Measurements from ENCODE around the gene EXT2. TPM values are rescaled to one million over a fixed set of nuclear protein-coding genes. Genes with fewer than 3 reads are reported as not detected.

The EXT2 gene
- total and polyA plus RNA-seq, 2 of the 13 experiments (the other 11 are each of a cell fraction or from before 2014, with no cell fraction given), result 61.5 to 68.7 TPM

GRCh38 chr11:44068180-44068579, 27.3 kb upstream of the EXT2 start:
- no peaks in the 10 kb centered on the region for H3K9me3 ChIP-seq (ENCODE audit: low read length)
- no peak overlapping the region for H3K4me2 ChIP-seq (ENCODE audit: low read depth, low read length)
- no peaks in the 10 kb centered on the region for H3K79me2 ChIP-seq (ENCODE audit: insufficient read depth, low read length)
- no peak overlapping the region for H3K9ac ChIP-seq (ENCODE audit: insufficient read depth, low read depth, low read length)
- BruUV-seq (replicated peaks), result no TSS peak
- no peak for DNase-seq (ENCODE audit: low spot score)
- POLR2A ChIA-PET, result no interaction called here
- in situ Hi-C loops (cut with HindIII; ENCODE audit: extremely low pct_ligation_motif_present, low pct_unique_long_range_greater_than_20kb) (no loop called here), intact Hi-C loops (cut with micrococcal nuclease; ENCODE audit: unreplicated experiment) (no loop called here)
- CTCF ChIA-PET (ENCODE audit: low intra/inter-chr PET ratio, low total read pairs), result no interaction called here
- no peaks in the 10 kb centered on the region for H4K20me1 ChIP-seq (ENCODE audit: insufficient read depth, low read length)
- FAIRE-seq, result no peak
- H3K36me3 ChIP-seq (replicated peaks in 1 of 2; ENCODE audit: control insufficient read depth in 1 of 2, insufficient read depth in 2 of 2, low read length in 2 of 2), result no peaks in the 10 kb centered on the region
- no peak for ATAC-seq
- no peak overlapping the region for H3K4me3 ChIP-seq (replicated peaks in 1 of 3; ENCODE audit: insufficient read depth in 1 of 3, low read depth in 2 of 3, low read length in 3 of 3)
- WGBS (ENCODE audit: low lambda C conversion rate), result 58% methylated on average over 2 of the region's 2 CpGs
- H3K27me3 ChIP-seq (ENCODE audit: control insufficient read depth in 1 of 2, insufficient read depth in 2 of 2, low read length in 2 of 2), result peaks cover 0 to 8% of the 10 kb centered on the region in 2 experiments; a peak in 2 of 5 replicates
- TF ChIP-seq HOXD1 (CRISPR knock-in tag; IDR thresholded peaks at IDR 0.05) (no peak), ZNF546 (CRISPR knock-in tag; conservative IDR thresholded peaks at IDR 0.05) (no peak), ZNF12 (CRISPR knock-in tag; IDR thresholded peaks at IDR 0.05) (no peak), ZNF775 (CRISPR knock-in tag; IDR thresholded peaks at IDR 0.05; ENCODE audit: borderline replicate concordance) (no peak), E2F5 (CRISPR knock-in tag; conservative IDR thresholded peaks at IDR 0.05) (no peak), ELF4 (CRISPR knock-in tag; IDR thresholded peaks at IDR 0.05; ENCODE audit: borderline replicate concordance) (no peak), ZSCAN21 (CRISPR knock-in tag; IDR thresholded peaks at IDR 0.05; ENCODE audit: borderline replicate concordance) (no peak), ZFP91 (CRISPR knock-in tag; IDR thresholded peaks at IDR 0.05; ENCODE audit: borderline replicate concordance) (no peak)
- H2AFZ ChIP-seq (ENCODE audit: low read length), result no peak overlapping the region
- 0 out of 2 replicates have a peak, but pooled peaks cover 13% of the 10 kb centered on the region for H3K4me1 ChIP-seq (ENCODE audit: insufficient read depth, low read length)
- no peak overlapping the region for H3K27ac ChIP-seq (ENCODE audit: extremely low read length, insufficient read depth, low read length)
